PC-3 (cell line): ENCODE data around the gene ETS1. TPM values are rescaled to one million over a fixed set of nuclear protein-coding genes. Genes with fewer than 3 reads are reported as not detected.

Experiments
- ATAC-seq: fragments of 200-7000 bp; cut with Tn5 transposase; 2 replicates; pipeline ENCODE4 v1.9.1; 2020; ENCODE audit warnings: mild to moderate bottlenecking, moderate library complexity
- BruUV-seq: library from RNA; stranded (reverse); fragments of 400-500 nt; replicated peaks from 2 replicates; lab custom pipeline; 2021; lab: Mats Ljungman, UMichigan
- CTCF ChIA-PET: fragments of 300-600 bp; sonication (Branson Sonifier 250); formaldehyde crosslinking; loops from one replicate; lab custom pipeline; 2022; ENCODE audit warnings: antibody characterized with exemption; lab: Charles Lee
- POLR2A ChIA-PET: fragments of 300-600 bp; sonication (Branson Sonifier 250); formaldehyde crosslinking; loops from one replicate; lab custom pipeline; 2022; ENCODE audit warnings: antibody characterized with exemption; ENCODE audit not compliant: unreplicated experiment; lab: Charles Lee
- DNase-seq: peaks from one replicate; pipeline ENCODE4 v3.0.0-alpha.2; 2015
- H2AFZ ChIP-seq: fragments of 300-600 bp; sonication (generic); 2 replicates; pipeline ENCODE4 v1.6.0; 2016; ENCODE audit warnings: antibody characterized with exemption, low read length
- H3F3A ChIP-seq: fragments of 300-600 bp; sonication (generic); one replicate; pipeline ENCODE4 v1.6.0; 2017; ENCODE audit warnings: antibody characterized with exemption, low read length, control low read depth, mild to moderate bottlenecking; ENCODE audit not compliant: unreplicated experiment
- H3K27ac ChIP-seq: fragments of 300-600 bp; sonication (generic); 2 replicates; pipeline ENCODE4 v1.5.1; 2016; ENCODE audit warnings: mild to moderate bottlenecking, low read length
- H3K27me3 ChIP-seq: fragments of 300-600 bp; sonication (generic); 2 replicates; pipeline ENCODE4 v1.6.1; 2016; ENCODE audit warnings: low read length, mixed read lengths
- H3K36me3 ChIP-seq: fragments of 300-600 bp; sonication (generic); 2 replicates; pipeline ENCODE4 v1.6.1; 2016; ENCODE audit warnings: low read depth, mixed run types, low read length, mixed read lengths
- H3K4me1 ChIP-seq: fragments of 300-600 bp; sonication (generic); 2 replicates; pipeline ENCODE4 v1.5.1; 2016; ENCODE audit warnings: low read length; ENCODE audit not compliant: insufficient read depth
- H3K4me2 ChIP-seq: fragments of 300-600 bp; sonication (generic); 2 replicates; pipeline ENCODE4 v1.6.0; 2016; ENCODE audit warnings: low read length
- H3K4me3 ChIP-seq: fragments of 300-600 bp; sonication (generic); 2 replicates; pipeline ENCODE4 v1.5.1; 2016; ENCODE audit warnings: mild to moderate bottlenecking, low read length, mixed read lengths
- H3K79me2 ChIP-seq: fragments of 300-600 bp; sonication (generic); 2 replicates; pipeline ENCODE4 v1.6.1; 2017; ENCODE audit warnings: low read length, mixed read lengths
- H3K9ac ChIP-seq: fragments of 300-600 bp; sonication (generic); 2 replicates; pipeline ENCODE4 v1.6.0; 2016; ENCODE audit warnings: mild to moderate bottlenecking, low read length
- H3K9me2 ChIP-seq: fragments of 300-600 bp; sonication (generic); replicated peaks from 2 replicates; pipeline ENCODE4 v1.6.1; 2016; ENCODE audit warnings: mixed run types, low read length, mixed read lengths
- H3K9me3 ChIP-seq: fragments of 300-600 bp; sonication (generic); 2 replicates; pipeline ENCODE4 v1.6.1; 2016; ENCODE audit warnings: low read length, mixed read lengths
- H4K20me1 ChIP-seq: fragments of 300-600 bp; sonication (generic); 2 replicates; pipeline ENCODE4 v1.6.1; 2016; ENCODE audit warnings: low read length, mixed read lengths
- EZH2 ChIP-seq: fragments of 300-600 bp; sonication (generic); IDR thresholded peaks from one replicate; pipeline ENCODE4 v1.6.1; 2017; ENCODE audit warnings: antibody characterized with exemption, mild to moderate bottlenecking, low read length; ENCODE audit not compliant: unreplicated experiment
- EZH2phosphoT487 ChIP-seq: fragments of 300-600 bp; sonication (generic); IDR thresholded peaks from 2 replicates; pipeline ENCODE4 v1.6.1; 2018; ENCODE audit warnings: mild to moderate bottlenecking, antibody characterized with exemption, low read length, borderline replicate concordance
- intact Hi-C: fragments of 100-400 bp; cut with micrococcal nuclease; formaldehyde crosslinking; loops from 2 replicates; pipeline ENCODE4 v1.9.0; 2023
- total RNA-seq: library from RNA; depleted of rRNA; stranded (reverse); fragments of >200 nt; gene quantifications from 2 replicates; pipeline ENCODE4 v1.2.3, GENCODE V29; 2014
- TF ChIP-seq, protein P1 (sequence below): fragments of 300-600 bp; sonication (generic); conservative IDR thresholded peaks from 2 replicates; pipeline ENCODE4 v1.5.1; 2017; ENCODE audit warnings: antibody characterized with exemption, low read depth, mild to moderate bottlenecking, low read length

The ETS1 gene
- total RNA-seq, 1 experiment from 2014 or later = 52.0 TPM

GRCh38 chr11:128565881-128566280 lies 21.5 kb downstream of the ETS1 start:
- no TSS peak for BruUV-seq
- ChIA-PET CTCF (no interaction called here), POLR2A (no interaction called here)
- Histone ChIP-seq H4K20me1 (no peaks in the 10 kb centered on the region), H3K27ac (no peak overlapping the region), H3K4me2 (no peak overlapping the region), H3K9me3 (no peaks in the 10 kb centered on the region), H3K79me2 (no peaks in the 10 kb centered on the region), H3K27me3 (no peaks in the 10 kb centered on the region), H3K9ac (no peak overlapping the region), H3F3A (no peaks in the 10 kb centered on the region), H3K4me3 (no peak overlapping the region), H3K9me2 (no peaks in the 10 kb centered on the region), H3K36me3 (no peaks in the 10 kb centered on the region), H2AFZ (no peak overlapping the region), H3K4me1 (no peaks in the 10 kb centered on the region)
- intact Hi-C loops = no loop called here
- DNase-seq = no peak
- TF ChIP-seq EZH2phosphoT487 (no peak), EZH2 (no peak)
- TF ChIP-seq, protein P1, sequence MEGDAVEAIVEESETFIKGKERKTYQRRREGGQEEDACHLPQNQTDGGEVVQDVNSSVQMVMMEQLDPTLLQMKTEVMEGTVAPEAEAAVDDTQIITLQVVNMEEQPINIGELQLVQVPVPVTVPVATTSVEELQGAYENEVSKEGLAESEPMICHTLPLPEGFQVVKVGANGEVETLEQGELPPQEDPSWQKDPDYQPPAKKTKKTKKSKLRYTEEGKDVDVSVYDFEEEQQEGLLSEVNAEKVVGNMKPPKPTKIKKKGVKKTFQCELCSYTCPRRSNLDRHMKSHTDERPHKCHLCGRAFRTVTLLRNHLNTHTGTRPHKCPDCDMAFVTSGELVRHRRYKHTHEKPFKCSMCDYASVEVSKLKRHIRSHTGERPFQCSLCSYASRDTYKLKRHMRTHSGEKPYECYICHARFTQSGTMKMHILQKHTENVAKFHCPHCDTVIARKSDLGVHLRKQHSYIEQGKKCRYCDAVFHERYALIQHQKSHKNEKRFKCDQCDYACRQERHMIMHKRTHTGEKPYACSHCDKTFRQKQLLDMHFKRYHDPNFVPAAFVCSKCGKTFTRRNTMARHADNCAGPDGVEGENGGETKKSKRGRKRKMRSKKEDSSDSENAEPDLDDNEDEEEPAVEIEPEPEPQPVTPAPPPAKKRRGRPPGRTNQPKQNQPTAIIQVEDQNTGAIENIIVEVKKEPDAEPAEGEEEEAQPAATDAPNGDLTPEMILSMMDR = no peak
- ATAC-seq = peak; percentile 18; the same call in 1 of the 2 replicates

DNA sequence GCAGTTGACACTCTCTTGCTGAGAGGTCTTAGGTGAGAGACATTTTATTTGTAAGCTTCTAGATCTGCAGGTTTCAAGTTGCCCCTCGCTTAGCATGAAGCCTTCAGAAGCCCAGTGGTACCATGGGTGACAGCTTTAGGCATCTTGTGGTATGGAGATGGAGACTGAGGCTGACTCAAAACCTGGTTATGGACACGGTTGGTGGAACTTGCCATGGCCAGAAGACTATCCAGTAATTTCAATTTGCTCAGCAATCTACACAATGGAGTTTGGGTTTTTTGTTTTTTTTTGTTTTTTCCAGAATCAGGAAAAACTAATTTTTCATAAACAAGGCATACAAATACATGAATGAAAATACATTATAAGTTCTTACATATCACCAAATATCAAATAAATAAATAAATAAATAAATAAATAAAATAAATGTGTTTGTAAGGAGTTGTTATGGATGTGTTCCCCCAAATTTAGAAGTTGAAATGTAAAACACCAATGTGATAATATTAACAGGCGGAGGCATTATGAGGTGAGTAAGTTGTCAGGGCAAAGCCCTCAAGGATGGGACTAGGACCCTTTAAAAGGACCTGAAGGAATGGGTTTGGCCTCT lies 22.6 kb downstream of the ETS1 start:
- Histone ChIP-seq H3K79me2 (no peaks in the 10 kb centered on the region), H3K27me3 (no peaks in the 10 kb centered on the region), H3F3A (no peaks in the 10 kb centered on the region), H3K36me3 (no peaks in the 10 kb centered on the region), H3K9me3 (no peaks in the 10 kb centered on the region), H3K4me2 (no peak overlapping the region), H3K27ac (no peak overlapping the region), H3K9ac (no peak overlapping the region), H3K9me2 (no peaks in the 10 kb centered on the region), H3K4me3 (no peak overlapping the region), H2AFZ (no peak overlapping the region), H4K20me1 (no peaks in the 10 kb centered on the region), H3K4me1 (no peaks in the 10 kb centered on the region)
- intact Hi-C loops = no loop called here
- ATAC-seq (no peak), DNase-seq (no peak)
- POLR2A ChIA-PET = no interaction called here
- CTCF ChIA-PET = no interaction called here
- BruUV-seq = no TSS peak
- TF ChIP-seq, protein P1 = no peak

- DNase-seq (no peak), ATAC-seq (no peak)
- no peaks in the 10 kb centered on the region for H3K9me3 ChIP-seq
- ChIA-PET POLR2A (no interaction called here), CTCF (no interaction called here)
- no peak overlapping the region for H3K9ac ChIP-seq
- no peaks in the 10 kb centered on the region for H3K79me2 ChIP-seq
- intact Hi-C loops = no loop called here
- TF ChIP-seq EZH2 (no peak), EZH2phosphoT487 (no peak)
- TF ChIP-seq, protein P1 = no peak
- no peaks in the 10 kb centered on the region for H3F3A ChIP-seq
- BruUV-seq = no TSS peak
- H3K27ac ChIP-seq = no peak overlapping the region
- no peak overlapping the region for H2AFZ ChIP-seq
- H4K20me1 ChIP-seq = no peaks in the 10 kb centered on the region
- H3K27me3 ChIP-seq = no peaks in the 10 kb centered on the region
- H3K9me2 ChIP-seq = no peaks in the 10 kb centered on the region
- no peaks in the 10 kb centered on the region for H3K36me3 ChIP-seq
- H3K4me2 ChIP-seq = no peak overlapping the region
- no peaks in the 10 kb centered on the region for H3K4me1 ChIP-seq
- no peak overlapping the region for H3K4me3 ChIP-seq
These were observed 23.3 kb downstream of the ETS1 start for GRCh38 chr11:128563942-128564641.
